NCI-H1048 (cell line): ENCODE measurements around the gene CSF2RB.

Experiments
- DNase-seq: peaks from one replicate; lab custom pipeline; 2025; lab: John Stamatoyannopoulos, UW

CSF2RB gene

DNA sequence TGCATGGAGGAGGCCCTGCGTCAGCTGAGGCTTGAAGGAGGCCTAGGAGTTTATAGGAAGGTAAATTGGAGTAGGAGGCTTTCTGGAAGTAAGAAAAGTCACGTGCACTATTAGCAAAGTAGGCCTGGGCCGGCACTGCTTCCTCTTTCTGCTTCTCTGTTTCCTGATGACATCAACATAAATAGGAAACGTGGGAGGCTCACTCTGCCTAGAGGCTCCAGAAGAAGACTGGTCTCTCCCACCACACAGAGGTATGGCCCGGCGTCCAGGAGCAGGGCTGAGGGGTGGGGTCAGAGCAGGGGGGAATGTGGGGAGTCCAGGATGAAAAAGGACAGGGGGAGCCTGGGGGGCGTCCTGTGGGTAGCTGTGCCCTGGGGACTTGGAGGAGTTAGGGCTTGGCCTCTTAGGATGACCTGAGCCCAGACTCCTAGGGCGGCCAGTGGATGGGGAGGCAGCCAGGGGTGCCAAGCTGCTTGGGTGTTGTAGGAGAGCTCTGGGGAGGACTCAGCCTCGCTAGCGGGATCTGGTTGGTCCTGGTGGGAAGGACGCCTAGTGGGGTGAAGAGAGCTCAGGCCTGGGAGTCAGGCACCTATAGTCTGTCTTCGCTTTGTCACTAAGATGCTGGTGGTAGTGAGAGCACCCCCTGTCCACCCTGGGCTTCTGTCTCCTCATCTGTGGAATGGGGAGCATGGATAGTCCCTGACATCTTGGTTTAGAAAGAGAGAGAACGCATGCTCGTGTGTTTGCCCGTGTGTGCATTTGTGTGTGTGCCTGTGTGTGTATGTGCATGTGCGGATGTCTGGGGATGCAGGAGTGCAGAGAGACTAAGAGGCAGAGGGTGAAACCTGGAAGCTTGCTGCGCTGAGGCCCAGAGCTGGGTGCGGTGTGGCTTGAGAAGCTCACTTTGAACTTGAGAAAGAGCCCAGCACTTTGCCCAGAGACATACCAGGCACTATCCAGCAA, at the start of gene CSF2RB:
Gene CSF2RB (plus strand): TSS at position 202 of the 963 bp plus-strand sequence. CDS start 8,580 bp downstream, outside the sequence.
- no peak for DNase-seq

DNA sequence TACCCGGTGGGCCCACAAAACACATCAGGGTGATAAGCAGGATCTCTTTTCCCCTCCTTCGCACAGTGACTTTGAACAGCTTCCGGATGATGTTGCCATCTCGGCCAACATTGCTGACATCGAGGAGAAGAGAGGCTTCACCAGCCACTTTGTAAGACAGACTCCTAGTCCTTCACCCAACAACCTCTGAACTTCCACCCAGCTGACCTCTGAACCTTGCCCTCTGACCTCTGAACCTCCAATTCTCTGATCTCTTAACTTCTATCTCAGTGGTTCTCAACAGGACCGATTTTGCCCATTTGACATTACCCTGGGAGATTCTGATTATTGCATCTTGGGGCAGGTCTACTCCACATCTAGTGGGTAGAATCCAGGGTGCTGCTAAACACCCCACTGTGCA, 49.4 kb upstream of the CSF2RB start:
- DNase-seq: no peak

DNA sequence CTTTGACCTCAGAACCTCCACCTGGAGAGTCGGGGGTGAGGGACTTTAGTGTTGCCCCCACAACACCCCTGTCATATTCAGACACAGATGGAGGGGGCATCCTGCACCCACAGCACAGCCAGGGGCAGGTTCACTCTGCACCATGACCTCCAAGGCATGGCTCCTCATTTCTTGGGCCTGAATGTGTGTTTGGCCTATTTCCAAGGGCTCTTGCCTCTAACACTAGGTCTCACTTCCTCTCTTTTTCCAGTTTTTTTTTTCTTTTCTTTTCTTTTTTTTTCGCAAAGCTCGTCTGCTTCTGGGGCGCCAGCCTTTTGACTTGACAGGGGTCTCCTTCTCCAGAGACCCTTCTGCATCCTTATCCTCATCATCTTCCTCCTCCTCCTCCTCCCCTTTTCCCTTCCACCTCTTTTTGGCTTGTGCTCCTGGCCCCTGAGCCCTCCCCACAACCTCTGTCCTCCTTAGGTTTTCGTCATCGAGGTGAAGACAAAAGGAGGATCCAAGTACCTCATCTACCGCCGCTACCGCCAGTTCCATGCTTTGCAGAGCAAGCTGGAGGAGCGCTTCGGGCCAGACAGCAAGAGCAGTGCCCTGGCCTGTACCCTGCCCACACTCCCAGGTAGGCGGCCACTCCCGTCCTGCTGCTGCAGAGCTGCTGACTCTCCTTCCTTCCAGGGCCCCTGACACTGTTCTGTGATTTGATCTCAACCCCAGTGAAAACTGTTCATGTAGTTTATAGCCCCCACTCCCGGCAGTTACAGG, 48.8 kb upstream of the CSF2RB start:
- no peak for DNase-seq

DNA sequence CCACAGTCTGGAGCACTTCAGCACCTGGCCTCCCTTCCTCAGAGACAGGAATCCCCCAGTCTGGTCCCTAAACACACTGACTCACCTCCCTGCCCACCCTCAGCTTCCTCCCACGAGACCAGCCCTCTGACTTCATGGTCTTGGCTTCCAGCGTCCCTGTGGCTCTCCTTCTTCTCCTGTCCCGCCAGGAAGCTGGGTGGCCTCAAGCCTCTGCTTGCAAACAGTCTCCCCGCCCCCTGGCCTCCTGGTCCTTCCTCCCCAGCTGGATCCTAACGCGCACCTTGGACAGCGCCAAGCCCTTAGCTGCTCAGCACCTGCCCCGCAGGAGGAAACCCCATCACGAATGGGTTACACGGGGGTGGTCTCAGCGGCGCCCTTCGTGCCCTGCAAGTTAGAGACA, 48.1 kb upstream of the CSF2RB start:
- no peak for DNase-seq

DNA sequence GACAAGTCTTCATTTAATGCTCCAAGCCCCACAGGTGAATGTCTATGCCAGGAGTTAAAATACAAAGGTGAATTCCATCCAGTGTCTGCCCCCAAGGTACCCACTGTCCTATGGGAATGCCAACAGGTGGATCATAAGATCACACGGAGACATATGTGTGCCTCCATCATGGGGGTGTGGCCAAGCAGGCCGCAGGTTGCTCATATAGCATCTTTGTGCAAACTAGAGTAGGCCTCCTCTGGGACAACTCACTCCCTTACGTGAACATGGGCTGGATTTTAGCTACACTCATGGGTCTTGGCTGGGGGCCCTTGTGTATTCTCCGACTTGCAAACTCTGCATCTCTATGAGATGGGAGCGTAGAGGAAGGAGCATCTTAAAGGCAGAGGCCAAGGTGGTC, 45.7 kb upstream of the CSF2RB start:
- DNase-seq: no peak

DNA sequence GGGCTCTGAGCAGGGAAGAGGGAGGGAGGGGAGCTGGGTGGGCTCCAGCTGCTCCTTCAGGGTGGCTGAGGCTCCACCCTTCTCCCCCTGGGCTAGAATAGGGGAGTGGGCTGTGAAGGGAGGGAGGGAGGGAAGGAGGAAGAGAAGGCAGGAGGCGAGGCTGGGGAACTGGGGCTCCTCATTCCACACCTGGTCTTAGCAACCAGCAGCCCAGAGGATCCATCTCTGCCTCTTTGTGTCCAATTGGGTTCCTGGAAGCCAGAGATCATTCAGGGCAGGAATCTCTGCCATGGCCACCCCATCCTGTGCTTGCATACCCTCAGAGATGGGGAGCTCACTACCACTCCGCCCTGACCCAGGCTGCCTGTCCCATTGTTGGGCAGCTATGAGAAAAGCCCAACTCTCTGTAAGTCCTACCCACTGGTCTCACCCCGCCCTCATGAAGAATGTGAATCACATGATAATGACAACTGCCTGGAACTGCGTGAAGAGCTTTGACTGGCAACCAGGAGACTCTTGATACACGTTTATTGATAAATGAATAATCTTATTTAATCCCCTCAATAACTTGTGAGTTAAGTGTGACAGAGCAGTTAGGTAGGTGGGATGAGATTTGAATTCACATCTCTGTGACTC, 44.8 kb upstream of the CSF2RB start:
- no peak for DNase-seq

DNA sequence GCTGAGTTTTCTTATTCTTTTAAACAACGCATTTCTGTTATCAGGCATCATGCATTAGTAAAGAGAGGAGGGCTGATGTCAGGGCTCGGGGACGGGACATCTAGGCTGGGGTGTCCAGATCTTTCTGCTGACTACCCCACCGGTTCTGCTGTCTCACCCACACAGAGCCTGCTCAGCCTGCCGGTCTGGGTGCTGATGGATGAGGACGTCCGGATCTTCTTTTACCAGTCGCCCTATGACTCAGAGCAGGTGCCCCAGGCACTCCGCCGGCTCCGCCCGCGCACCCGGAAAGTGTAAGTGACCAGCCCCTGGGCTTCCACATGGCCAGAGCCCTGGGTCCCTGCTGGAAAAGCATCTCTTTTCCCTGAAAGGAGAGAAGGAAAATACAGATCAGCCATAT, 43.2 kb upstream of the CSF2RB start:
- no peak for DNase-seq

DNA sequence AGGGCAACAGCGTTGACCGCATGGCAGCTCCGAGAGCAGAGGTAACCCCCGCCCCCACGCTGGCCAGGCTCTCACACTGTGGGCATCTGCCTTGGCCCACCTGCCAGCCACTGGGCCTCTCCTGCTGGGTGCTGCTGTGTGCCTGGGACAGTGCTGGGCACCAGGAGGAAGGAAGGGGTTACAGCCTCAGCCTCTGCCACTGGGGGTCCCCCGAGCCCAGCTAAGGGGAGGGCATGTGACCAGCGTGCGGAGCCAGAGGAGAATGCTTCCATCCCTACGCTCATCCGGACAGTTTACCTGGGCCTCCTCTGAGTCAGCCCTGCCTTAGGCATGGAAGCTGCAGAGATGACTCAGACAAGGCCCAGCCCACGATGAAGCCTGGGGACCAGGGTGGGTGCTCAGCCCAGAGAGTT, 41.8 kb upstream of the CSF2RB start:
- DNase-seq: no peak

DNA sequence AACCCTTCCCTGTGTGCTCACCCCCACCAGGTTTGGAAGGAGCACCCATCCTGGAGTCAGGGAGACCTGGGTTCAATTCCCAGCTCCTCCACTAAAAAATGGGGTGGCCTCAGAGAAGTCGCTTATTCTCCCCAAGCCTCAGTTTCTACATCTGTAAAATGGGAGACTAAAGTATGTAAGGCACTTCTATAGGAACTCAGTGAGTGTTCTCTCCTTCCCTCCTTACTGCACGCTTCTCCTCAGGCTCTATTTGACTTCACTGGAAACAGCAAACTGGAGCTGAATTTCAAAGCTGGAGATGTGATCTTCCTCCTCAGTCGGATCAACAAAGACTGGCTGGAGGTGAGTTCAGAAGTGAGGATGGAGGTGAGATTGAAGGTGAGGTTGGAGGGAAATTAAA, 41.3 kb upstream of the CSF2RB start:
- DNase-seq: no peak

DNA sequence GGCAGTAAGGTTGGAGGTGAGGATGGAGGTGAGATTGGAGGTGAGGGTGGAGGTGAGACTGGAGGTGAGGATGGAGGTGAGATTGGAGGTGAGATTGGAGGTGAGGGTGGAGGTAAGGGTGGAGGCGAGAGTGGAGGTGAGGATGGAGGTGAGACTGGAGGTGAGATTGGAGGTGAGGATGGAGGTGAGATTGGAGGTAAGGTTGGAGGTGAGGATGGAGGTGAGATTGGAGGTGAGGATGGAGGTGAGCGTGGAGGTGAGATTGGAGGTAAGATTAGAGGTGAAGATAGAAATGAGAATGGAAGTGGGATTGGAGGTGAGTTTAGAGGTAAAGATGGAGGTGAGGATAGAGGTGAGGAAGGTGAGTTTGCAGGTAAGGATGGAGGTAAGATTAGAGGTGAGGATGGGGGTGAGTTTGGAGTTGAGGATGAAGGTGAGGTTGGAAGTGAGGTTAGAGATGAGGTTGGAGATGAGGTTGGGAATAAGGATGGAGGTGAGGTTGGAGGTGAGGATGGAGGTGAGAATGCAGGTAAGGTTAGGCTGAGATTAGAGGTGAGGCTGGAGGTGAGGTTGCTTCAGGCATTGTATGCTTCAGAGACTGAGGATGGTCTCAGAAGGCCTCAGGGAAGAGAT, 40.4 kb upstream of the CSF2RB start:
- no peak for DNase-seq

DNA sequence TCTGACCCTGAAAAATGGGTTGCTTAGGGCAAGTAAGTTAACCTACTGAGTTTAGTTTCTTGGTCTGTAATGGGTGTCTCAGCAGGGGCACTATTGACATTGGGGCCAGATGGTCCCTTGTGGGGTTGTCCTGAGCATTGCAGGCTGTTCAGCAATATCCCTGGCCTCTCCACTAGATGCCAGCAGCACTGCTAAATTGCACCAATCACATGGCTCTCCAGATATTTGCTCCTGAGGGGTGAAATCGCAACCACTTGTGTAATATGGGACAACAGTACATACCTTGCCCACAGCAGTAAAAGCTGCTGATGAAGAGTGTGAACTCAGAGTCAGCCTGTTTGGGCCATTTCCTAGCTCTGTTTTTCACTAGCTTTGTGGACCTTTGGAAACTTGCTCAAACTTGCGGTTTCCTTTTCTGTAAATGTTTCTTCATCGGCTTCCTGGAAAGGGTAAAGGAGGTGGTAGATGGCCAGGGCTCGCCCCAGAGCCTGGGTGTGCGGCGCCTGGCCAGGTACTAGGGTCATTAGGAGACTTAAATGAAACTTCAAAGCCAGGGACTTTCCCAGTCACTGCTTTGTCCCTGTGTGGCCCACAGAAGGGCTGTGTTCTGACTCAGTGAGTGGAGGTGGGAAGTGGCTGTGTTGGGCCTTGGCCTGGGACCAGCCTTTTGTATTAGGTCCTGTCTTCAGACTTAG, 39.7 kb upstream of the CSF2RB start:
- no peak for DNase-seq

DNA sequence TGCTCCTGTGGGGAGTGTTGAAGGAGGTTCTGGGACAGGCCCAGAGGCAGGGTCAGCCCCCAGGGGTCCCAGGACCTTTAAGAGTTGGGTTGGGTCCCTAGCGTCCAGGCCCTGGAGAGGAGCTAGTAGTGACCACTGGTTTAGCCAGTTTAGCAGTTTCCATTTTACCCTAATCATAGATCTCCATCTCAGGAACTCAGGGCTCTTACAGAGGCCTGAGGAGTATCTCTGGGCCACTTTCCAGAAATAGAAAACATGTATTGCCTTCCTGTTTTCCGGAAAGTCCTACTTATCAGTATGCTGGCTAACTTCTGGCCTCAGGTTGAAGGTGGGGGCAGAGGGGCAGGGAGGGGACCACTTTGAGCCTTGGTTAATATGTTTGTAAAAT, 39.1 kb upstream of the CSF2RB start:
- no peak for DNase-seq

DNA sequence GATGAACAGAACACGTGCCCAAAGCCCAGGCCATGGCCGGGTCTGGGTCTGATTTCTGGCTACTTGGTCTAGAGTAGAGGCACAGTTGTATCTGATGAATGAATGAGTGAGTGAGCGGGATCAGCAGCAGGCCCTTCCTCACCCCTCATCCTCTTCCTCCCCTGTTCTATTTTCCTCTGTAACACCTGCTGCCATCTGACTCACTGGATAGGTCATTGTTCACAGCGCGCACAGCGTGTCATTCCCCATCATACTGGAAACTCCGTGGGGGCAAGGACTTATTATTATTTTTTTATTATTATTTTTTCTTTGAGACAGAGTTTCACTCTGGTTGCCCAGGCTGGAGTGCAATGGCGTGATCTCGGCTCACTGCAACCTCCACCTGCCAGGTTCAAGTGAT, 38.7 kb upstream of the CSF2RB start:
- DNase-seq: no peak

DNA sequence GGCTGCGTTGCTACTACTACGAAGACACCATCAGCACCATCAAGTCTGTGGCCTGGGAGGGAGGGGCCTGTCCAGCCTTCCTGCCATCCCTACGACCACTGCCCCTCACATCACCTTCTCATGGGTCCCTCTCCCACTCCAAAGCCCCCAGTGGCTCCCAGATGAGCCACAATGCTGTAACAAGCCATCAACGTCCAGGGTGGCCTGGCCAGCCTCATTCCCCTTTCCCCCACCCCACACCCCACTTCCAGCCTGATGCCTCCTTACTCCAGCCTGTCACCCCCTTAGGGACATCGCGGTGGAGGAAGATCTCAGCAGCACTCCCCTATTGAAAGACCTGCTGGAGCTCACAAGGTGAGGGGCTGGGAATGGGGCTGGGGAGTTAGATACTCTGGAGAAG, 37.7 kb upstream of the CSF2RB start:
- DNase-seq: no peak

DNA sequence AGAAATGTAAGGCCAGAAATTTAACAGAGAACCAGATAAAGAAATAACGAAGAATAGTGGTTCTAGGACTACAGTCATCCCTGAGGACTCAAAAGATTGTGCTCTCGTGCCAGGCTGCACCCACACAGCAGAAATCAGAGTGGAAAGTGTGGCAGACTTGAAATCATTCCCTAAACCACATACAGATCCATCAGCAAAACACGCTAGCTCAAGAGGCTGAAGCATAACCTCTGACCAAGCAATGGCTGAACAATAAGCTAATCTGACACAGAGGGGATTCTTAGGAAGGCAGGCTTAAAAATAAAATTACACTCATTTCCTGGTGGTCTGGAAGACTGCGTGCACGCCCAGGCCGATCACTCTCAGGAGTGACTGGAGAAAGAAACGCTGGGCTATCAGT, 33.7 kb upstream of the CSF2RB start:
- DNase-seq: no peak

DNA sequence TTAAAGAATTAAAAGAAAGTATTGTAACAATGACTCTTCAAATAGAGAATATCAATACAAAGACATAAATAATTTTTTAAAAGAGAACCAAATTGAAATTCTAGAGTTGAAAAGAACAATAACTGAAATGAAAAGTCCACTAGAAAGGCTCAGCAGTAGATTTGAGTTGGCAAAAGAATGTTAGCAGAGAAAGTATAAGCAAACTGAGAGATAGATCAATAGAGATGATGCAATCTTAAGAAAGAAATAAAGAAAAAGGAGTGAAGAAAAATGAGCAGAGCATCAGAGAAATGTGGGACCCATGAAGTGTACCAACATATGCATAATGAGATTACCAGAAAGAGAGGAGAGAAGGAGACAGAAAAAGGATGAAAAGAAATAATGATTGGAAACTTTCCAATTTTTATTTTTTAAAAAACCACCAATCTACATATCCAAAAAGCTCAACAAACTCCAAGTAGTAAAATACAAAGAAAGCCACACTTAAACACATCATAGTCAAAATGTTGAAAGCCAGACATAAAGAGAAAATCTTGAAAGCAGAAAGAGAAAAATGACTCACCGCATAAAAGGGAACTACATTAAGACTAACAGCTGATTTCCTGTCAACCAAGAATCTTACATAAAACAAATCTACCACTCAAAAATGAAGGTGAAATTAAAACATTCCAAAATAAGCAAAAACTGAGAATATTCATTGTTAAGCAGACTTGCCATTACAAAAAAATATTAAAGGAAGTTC, 31.8 kb upstream of the CSF2RB start:
- no peak for DNase-seq

DNA sequence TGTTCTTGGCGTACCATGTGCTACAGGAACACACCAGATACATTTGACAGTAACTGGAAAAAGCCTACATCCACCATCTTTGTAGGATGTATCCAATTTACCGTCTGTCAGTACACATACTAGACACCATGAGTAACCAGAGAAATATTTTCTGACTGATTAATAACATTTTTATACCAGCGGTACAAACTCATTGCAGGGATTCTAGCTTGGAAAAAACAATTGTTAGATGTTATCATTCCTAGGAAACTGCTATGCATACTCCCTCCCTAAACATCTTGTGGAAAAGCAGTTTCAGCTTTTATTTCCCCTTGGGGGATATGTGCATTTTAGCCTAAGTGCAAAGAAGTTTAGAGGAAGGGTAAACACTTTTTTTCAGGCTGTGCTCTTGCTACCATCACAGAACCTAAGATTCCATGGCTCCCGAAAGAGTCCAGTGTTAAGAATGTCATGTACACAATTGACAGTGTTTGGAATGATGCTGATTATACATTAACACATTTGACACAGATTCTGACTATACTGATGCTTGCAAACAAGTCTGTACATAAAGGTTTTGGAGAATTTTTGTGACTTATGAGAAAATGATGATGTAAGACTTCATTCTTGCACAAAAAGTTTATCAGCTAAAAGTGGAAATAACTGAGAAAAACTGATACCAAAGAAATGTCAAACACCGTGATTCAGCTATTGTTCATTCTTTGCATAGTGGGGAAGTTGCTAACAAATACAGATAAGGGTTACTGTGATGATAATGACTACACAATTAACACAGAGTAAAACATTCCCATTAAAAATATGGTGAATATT, 28.9 kb upstream of the CSF2RB start:
- no peak for DNase-seq

DNA sequence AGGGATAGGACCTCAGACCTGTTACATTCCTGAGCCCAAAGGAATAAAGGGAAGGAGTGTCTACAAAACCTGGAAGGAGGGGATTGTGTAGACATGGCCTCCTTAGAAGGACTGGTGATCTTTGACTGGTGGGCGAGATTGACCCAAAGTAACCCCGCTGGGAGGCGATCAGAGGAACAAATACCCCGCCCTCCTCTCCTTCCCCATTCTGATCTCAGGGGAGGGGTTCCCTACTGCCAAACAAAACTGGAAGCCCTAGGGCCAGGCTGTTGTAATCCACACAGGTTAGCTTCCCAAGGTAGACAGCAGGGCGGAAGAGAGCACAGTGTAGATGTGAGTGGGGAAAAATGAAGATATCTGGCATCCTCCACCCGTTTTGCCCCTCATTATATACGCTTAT, 28.0 kb upstream of the CSF2RB start:
- no peak for DNase-seq

DNA sequence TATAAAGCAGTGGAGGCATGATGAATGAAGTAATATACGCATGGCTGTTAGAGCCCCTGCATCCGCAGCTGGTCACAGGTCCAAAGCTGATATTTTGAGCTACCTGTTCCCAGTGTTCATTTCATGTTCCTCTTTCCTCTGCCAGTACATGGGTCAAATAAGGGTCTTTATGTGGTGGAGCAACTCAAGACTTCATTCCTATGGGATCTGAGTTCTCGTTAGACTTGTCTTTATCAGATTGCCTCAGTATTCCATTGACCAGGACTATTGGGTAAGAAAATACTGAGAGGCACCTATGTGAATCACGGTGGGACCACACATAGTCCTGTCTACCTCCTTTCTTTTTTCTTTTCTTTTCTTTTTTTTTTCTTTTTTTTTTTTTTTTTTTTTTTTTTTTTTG, 27.4 kb upstream of the CSF2RB start:
- DNase-seq: no peak

DNA sequence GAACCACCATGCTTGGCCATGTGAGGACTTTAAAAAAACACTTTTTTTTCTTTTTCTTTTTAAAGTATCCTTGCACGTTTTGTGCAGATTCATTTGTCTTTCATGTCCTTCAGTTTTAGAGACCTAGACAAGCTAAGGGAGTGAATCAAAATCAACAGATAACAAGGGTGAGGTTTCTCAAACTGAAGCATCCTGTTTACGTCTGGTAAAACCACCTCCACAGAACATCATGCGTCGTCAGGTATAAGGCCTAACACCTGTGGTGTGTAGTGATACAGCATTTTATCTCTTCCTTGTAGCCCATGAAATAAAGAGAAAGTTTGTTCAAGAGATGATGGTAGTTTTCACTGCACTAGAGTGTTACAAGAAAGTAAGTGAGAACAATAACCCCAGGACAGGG, 26.3 kb upstream of the CSF2RB start:
- no peak for DNase-seq
